HepG2 (cell line): ENCODE data around the gene PDC. TPM values are rescaled to one million over a fixed set of nuclear protein-coding genes. Genes with fewer than 3 reads are reported as not detected.

Experiments
- CBX5 ChIP-seq: sonication (generic); formaldehyde crosslinking; IDR thresholded peaks from 2 replicates; pipeline ENCODE4 v1.4.0; 2020; ENCODE audit warnings: missing genetic modification reagents, borderline replicate concordance
- CTCF ChIP-seq: sonication (generic); formaldehyde crosslinking; IDR thresholded peaks from 2 replicates; pipeline ENCODE4 v1.5.0; 2020; ENCODE audit warnings: mild to moderate bottlenecking, missing genetic modification reagents, moderate library complexity
- FOXP4 ChIP-seq: sonication (generic); formaldehyde crosslinking; IDR thresholded peaks from 2 replicates; pipeline ENCODE4 v1.4.0; 2020; ENCODE audit warnings: missing genetic modification reagents
- POGK ChIP-seq: sonication (generic); formaldehyde crosslinking; conservative IDR thresholded peaks from 2 replicates; pipeline ENCODE4 v1.8.0; 2022; ENCODE audit warnings: mild to moderate bottlenecking, moderate library complexity, missing genetic modification reagents
- YEATS4 ChIP-seq: sonication (generic); formaldehyde crosslinking; IDR thresholded peaks from 2 replicates; pipeline ENCODE4 v1.4.0; 2020; ENCODE audit warnings: missing genetic modification reagents, borderline replicate concordance
- ZNF318 ChIP-seq: sonication (generic); formaldehyde crosslinking; IDR thresholded peaks from 2 replicates; pipeline ENCODE4 v1.4.0; 2020; ENCODE audit warnings: mild to moderate bottlenecking, missing genetic modification reagents
- ZNF513 ChIP-seq: sonication (generic); formaldehyde crosslinking; conservative IDR thresholded peaks from 2 replicates; pipeline ENCODE4 v1.5.0; 2020; ENCODE audit warnings: missing genetic modification reagents
- polyA plus RNA-seq, 8 experiments: library from polyadenylated mRNA; depleted of rRNA in 3 of 8; stranded (reverse) in 7 of 8; unstranded in 1 of 8; fragments of >200 nt; fragmentation: Illumina TruSeq in 4 of 8; extraction: Trizol in 4 of 8; gene quantifications; 2 replicates each; pipeline versions ENCODE4 v1.2.1 to v1.2.3, GENCODE V29; 2011 to 2016; ENCODE audit warnings: low read depth in 4 of 8, missing spikeins in 1 of 8, mixed read lengths in 1 of 8; ENCODE audit not compliant: insufficient read depth in 1 of 8
- total RNA-seq, 5 experiments: library from RNA; depleted of rRNA; stranded (reverse); fragments of >200 nt; fragmentation: Illumina TruSeq; extraction: Trizol; gene quantifications; 2 replicates each; pipeline ENCODE4 v1.2.3, GENCODE V29; 2016; ENCODE audit warnings: low read depth in 1 of 5

Gene PDC
- total and polyA plus RNA-seq, 2 of the 13 experiments (the other 11 are each of a cell fraction or from before 2014, with no cell fraction given) = not detected

- TF ChIP-seq ZNF318 (no peak), CBX5 (CRISPR knock-in tag) (no peak), CTCF (CRISPR knock-in tag) (peak; percentile 59), ZNF513 (no peak), YEATS4 (CRISPR knock-in tag) (no peak), POGK (no peak), FOXP4 (CRISPR knock-in tag) (no peak)
These were observed 56.4 kb downstream of the PDC start (continued) for GRCh38 chr1:186404454-186405051.
